Esophagus (tissue), 2 donors: ENCODE results near the gene A2M. TPM values are rescaled to one million over a fixed set of nuclear protein-coding genes. Genes with fewer than 3 reads are reported as not detected.

ENCODE experiments used
- H3K27ac ChIP-seq, 2 donors: one replicate each; pipeline ENCODE4 v1.5.1; 2013; ENCODE audit warnings: low read depth in 2 of 2, mild to moderate bottlenecking in 2 of 2, inconsistent platforms in 1 of 2, low read length in 1 of 2, moderate library complexity in 1 of 2
- H3K27me3 ChIP-seq, 2 donors: one replicate each; pipeline ENCODE4 v1.6.1; 2013; ENCODE audit warnings: low read length in 2 of 2, control low read depth in 1 of 2, mild to moderate bottlenecking in 1 of 2; ENCODE audit not compliant: insufficient read depth in 2 of 2, control insufficient read depth in 1 of 2
- H3K36me3 ChIP-seq, 2 donors: one replicate each; pipeline ENCODE4 v1.6.1; 2013; ENCODE audit warnings: low read length in 1 of 2; ENCODE audit not compliant: control insufficient read depth in 2 of 2, insufficient read depth in 2 of 2
- H3K4me1 ChIP-seq, 2 donors: one replicate each; pipeline ENCODE4 v1.6.1; 2013; ENCODE audit warnings: low read length in 1 of 2; ENCODE audit not compliant: control insufficient read depth in 2 of 2, insufficient read depth in 2 of 2
- H3K4me3 ChIP-seq, 2 donors: one replicate each; pipeline ENCODE4 v1.5.1; 2013; ENCODE audit warnings: low read length in 2 of 2, mild to moderate bottlenecking in 2 of 2, low read depth in 1 of 2, moderate library complexity in 1 of 2
- H3K9me3 ChIP-seq, 2 donors: one replicate each; pipeline ENCODE4 v1.6.1; 2013; ENCODE audit warnings: mild to moderate bottlenecking in 2 of 2, low read depth in 1 of 2, low read length in 1 of 2, moderate library complexity in 1 of 2; ENCODE audit not compliant: control insufficient read depth in 2 of 2, insufficient read depth in 1 of 2
- WGBS, 2 donors: extraction: QIAGEN DNeasy Blood & Tissue Kit; methylation state at CpG; one replicate each; pipeline ENCODE4 v1.1.7; 2013; 5-methylcytosine and 5-hydroxymethylcytosine counted together
- polyA plus RNA-seq, 2 donors: library from polyadenylated mRNA; stranded (reverse); fragments of 200-250 nt; gene quantifications; one replicate each; pipeline ENCODE4 v1.2.3, GENCODE V29; 2013
- donor health status: healthy with polysubstance abuse.
- donor health status: Bipolar disorder and iron deficiency.

A2M gene
- polyA plus RNA-seq, 2 donors = 18.0 to 60.4 TPM

DNA sequence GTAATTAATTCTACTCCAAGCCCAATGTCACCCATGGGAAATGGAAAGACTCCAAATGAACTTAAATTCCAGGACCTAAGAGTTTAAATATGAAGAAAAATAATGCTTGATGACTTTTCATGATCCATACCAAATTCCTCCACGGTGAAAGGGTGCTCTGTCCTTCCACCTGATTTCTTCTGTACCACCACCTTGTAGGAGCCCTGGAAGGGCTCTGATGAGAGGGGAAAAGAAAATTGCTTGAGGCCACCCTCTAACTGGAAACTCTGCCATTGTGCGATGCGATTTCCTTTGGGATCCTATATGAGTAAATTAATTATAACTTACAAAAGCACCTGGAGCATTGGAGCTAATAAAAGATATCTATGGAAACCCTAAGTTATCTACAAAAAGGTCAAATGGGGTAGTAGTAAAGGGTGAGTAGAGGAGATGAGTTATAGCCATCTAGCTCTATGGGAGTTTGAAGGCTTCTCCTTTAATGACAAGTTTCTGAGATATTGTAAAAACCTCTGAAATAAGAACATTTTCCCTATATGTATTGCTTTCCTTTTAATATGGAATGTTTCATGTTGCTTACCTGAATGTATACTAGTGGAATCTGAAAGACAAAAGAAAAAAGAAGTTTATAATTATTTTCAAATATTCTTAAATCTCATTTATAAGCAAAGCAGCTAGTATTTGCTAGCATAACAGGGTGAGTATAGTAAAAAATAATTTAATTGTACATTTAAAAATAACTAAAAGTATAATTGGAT is 5.8 kb downstream of the A2M start:
- H3K4me3 ChIP-seq = no peak overlapping the region
- peaks cover 2 to 3% of the 10 kb centered on the region in 2 donors for H3K36me3 ChIP-seq
- 91 to 92% methylated on average over 3 of the region's 3 CpGs for WGBS, 2 donors
- no peaks in the 10 kb centered on the region for H3K9me3 ChIP-seq
- no peaks in the 10 kb centered on the region for H3K27me3 ChIP-seq
- H3K27ac ChIP-seq = no peak overlapping the region
- no peaks in the 10 kb centered on the region for H3K4me1 ChIP-seq

DNA sequence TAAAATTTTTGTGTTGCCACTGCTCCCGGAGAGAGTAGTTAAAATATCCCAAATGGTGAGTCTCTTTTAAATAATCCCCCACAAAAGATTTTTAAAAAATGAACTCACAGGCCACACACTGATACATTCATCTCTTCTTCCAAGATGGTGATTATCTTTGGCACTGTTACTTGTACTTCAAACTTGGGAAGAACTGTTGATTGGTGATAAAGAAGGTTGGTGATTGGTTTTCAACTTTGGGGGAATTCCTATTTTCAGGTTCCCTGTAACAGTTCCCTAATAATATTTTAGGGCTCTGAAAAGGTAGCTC is 6.6 kb downstream of the A2M start:
- no peaks in the 10 kb centered on the region for H3K4me1 ChIP-seq
- H3K4me3 ChIP-seq = no peak overlapping the region
- H3K36me3 ChIP-seq = peaks cover 2 to 3% of the 10 kb centered on the region in 2 donors
- no peak overlapping the region for H3K27ac ChIP-seq
- no peaks in the 10 kb centered on the region for H3K9me3 ChIP-seq
- H3K27me3 ChIP-seq = no peaks in the 10 kb centered on the region
- WGBS, 2 donors = 80 to 86% methylated on average over 1 of the region's 1 CpG

GRCh38 chr12:9108504-9109212 is 7.1 kb downstream of the A2M start:
- H3K27ac ChIP-seq = no peak overlapping the region
- peaks cover 2 to 3% of the 10 kb centered on the region in 2 donors for H3K36me3 ChIP-seq
- H3K4me3 ChIP-seq = no peak overlapping the region
- H3K9me3 ChIP-seq = no peaks in the 10 kb centered on the region
- 73 to 89% methylated on average over 5 of the region's 5 CpGs for WGBS, 2 donors
- H3K27me3 ChIP-seq = no peaks in the 10 kb centered on the region
- H3K4me1 ChIP-seq = no peaks in the 10 kb centered on the region

DNA sequence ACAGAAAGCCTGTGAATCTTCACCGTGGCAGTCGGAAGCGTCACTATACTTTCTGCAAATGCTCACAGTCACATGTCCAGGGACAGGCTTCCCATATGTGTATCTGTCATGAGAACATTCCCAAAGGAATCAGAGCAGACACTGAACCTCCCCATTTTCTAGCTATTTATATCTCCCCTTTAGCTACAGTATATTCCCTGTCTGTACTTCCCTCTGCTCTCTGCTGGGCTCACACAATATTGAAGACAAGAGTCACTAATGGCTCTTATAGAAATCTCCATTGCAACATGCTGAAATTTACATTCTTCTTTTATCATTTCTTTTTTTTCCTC is 8.2 kb downstream of the A2M start:
- no peaks in the 10 kb centered on the region for H3K9me3 ChIP-seq
- no peak overlapping the region for H3K4me3 ChIP-seq
- WGBS, 2 donors = 88 to 90% methylated on average over 3 of the region's 3 CpGs
- no peak overlapping the region for H3K27ac ChIP-seq
- peaks cover 2% of the 10 kb centered on the region in 2 donors for H3K36me3 ChIP-seq
- H3K27me3 ChIP-seq = no peaks in the 10 kb centered on the region
- H3K4me1 ChIP-seq = no peaks in the 10 kb centered on the region

- H3K27ac ChIP-seq = no peak overlapping the region
- WGBS, 2 donors = 88 to 90% methylated on average over 11 of the region's 11 CpGs
- no peaks in the 10 kb centered on the region for H3K27me3 ChIP-seq
- no peaks in the 10 kb centered on the region for H3K9me3 ChIP-seq
- H3K4me1 ChIP-seq = no peaks in the 10 kb centered on the region
- H3K4me3 ChIP-seq = no peak overlapping the region
- peaks cover 0 to 2% of the 10 kb centered on the region in 2 donors for H3K36me3 ChIP-seq
These were observed 8.8 kb downstream of the A2M start for GRCh38 chr12:9106610-9107541.

DNA sequence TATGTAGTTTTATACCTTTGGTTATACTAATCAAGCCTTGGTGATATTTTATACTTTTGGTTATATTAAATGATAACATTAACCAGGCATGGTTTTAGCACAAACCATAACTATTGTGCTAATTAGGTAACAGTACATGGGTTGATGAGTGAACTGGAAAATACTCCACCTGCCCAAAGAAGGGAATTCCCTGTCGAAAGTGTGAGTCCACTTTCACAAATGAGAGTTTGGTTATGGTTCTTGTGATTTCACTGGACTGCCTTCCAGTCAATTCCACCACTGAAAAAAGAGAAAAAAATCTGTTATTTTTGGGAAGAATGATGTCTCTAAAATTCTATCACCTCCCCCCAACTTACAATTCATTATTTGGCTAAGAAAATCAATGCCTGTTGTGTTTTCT is 9.7 kb downstream of the A2M start:
- H3K4me1 ChIP-seq = peaks cover 0 to 3% of the 10 kb centered on the region in 2 donors
- no peaks in the 10 kb centered on the region for H3K9me3 ChIP-seq
- H3K4me3 ChIP-seq = no peak overlapping the region
- 70 to 78% methylated on average over 1 of the region's 1 CpG for WGBS, 2 donors
- no peaks in the 10 kb centered on the region for H3K27me3 ChIP-seq
- no peak overlapping the region for H3K27ac ChIP-seq
- peaks cover 0 to 2% of the 10 kb centered on the region in 2 donors for H3K36me3 ChIP-seq

DNA sequence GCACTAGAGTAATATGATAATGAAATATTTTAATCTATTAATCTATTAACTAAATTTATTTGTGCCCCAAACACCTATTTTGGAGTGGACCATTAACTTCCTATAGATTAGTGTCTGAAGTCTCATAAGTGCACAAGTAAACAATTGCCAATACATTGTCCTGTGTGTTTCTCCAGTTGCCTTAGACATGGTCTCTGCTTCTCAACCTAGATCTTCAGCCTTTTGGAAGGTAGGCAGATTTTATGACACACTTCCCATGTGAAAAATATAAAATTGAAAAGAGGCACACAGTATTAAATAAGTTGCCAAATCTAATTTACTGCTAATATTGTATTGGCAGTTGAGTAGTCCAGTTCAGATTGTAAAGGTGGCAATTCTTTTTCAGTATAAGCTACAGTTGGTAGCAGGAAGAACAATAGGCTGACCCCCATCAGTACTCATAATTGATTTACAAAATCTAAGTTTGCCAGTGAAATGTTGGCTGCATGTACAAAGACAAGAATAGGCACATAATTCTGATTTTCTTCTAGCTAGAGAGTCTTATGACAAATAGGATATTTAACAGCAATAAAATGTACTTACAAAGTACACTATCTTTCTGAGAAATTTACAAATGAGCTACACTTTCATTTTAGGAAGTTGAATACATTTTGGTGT is 10.8 kb downstream of the A2M start:
- Histone ChIP-seq H3K4me1 (peaks cover 0 to 3% of the 10 kb centered on the region in 2 donors), H3K9me3 (no peaks in the 10 kb centered on the region), H3K27ac (no peak overlapping the region), H3K4me3 (no peak overlapping the region), H3K36me3 (peaks cover 0 to 2% of the 10 kb centered on the region in 2 donors), H3K27me3 (no peaks in the 10 kb centered on the region)

GRCh38 chr12:9104087-9104486 is 11.6 kb downstream of the A2M start:
- 72 to 89% methylated on average over 4 of the region's 4 CpGs for WGBS, 2 donors
- no peaks in the 10 kb centered on the region for H3K27me3 ChIP-seq
- H3K4me3 ChIP-seq = no peak overlapping the region
- H3K9me3 ChIP-seq = no peaks in the 10 kb centered on the region
- H3K4me1 ChIP-seq = peaks cover 0 to 3% of the 10 kb centered on the region in 2 donors
- peaks cover 0 to 2% of the 10 kb centered on the region in 2 donors for H3K36me3 ChIP-seq
- no peak overlapping the region for H3K27ac ChIP-seq
